ENCODE results near the gene SIL1. TPM values are rescaled to one million over a fixed set of nuclear protein-coding genes. Genes with fewer than 3 reads are reported as not detected.
"Not testable (repeated sequence)": the region's sequence is repeated elsewhere in the genome, so short reads cannot be mapped to it uniquely, and the experiment has no call there.

The SIL1 gene
- total RNA-seq, 2 donors from 2014 or later: 32.5 to 37.3 TPM

GRCh38 chr5:139076111-139076510 lies 122.1 kb downstream of the SIL1 start:
- no peak for ATAC-seq (replicated peaks in 1 of 2)
- no peak overlapping the region for H3K27ac Mint-ChIP-seq
- peaks cover 10% of the 10 kb centered on the region for H3K4me1 Mint-ChIP-seq (ENCODE audit: low read depth)
- H3K9me3 Mint-ChIP-seq: no peaks in the 10 kb centered on the region
- DNase-seq: no peak
- no peaks in the 10 kb centered on the region for H3K27me3 Mint-ChIP-seq (ENCODE audit: low read depth)
- no peak overlapping the region for H3K4me3 Mint-ChIP-seq
- no peaks in the 10 kb centered on the region for H3K36me3 Mint-ChIP-seq (ENCODE audit: insufficient read depth in 2 of 2)

GRCh38 chr5:139075066-139076050 lies 122.8 kb downstream of the SIL1 start:
- Mint-ChIP-seq H3K36me3 (ENCODE audit: insufficient read depth in 2 of 2) (no peaks in the 10 kb centered on the region), H3K27ac (no peak overlapping the region), H3K9me3 (no peaks in the 10 kb centered on the region), H3K27me3 (ENCODE audit: low read depth) (no peaks in the 10 kb centered on the region), H3K4me1 (ENCODE audit: low read depth) (peaks cover 10% of the 10 kb centered on the region), H3K4me3 (no peak overlapping the region)
- no peak for ATAC-seq (replicated peaks in 1 of 2)
- DNase-seq: no peak

- not testable (repeated sequence) for H3K36me3 Mint-ChIP-seq (ENCODE audit: insufficient read depth in 2 of 2); H3K4me1 Mint-ChIP-seq (ENCODE audit: low read depth); ATAC-seq (replicated peaks in 1 of 2); H3K4me3 Mint-ChIP-seq; H3K27me3 Mint-ChIP-seq (ENCODE audit: low read depth); H3K27ac Mint-ChIP-seq; H3K9me3 Mint-ChIP-seq; DNase-seq
Measured at GRCh38 chr5:139073956-139074355, 124.2 kb downstream of the SIL1 start.

GRCh38 chr5:139068494-139069151 lies 129.5 kb downstream of the SIL1 start:
- Mint-ChIP-seq H3K36me3 (ENCODE audit: insufficient read depth in 2 of 2) (no peaks in the 10 kb centered on the region), H3K4me3 (peak overlapping the region in 1 of 2 donors; percentile 36), H3K9me3 (no peaks in the 10 kb centered on the region), H3K27ac (peak overlapping the region; percentile 82), H3K27me3 (ENCODE audit: low read depth) (no peaks in the 10 kb centered on the region), H3K4me1 (ENCODE audit: low read depth) (peaks cover 13% of the 10 kb centered on the region)
- peak; percentile 27 to 53 for ATAC-seq (replicated peaks in 1 of 2)
- DNase-seq: no peak

GRCh38 chr5:139068060-139068459 lies 130.1 kb downstream of the SIL1 start:
- Mint-ChIP-seq H3K27me3 (ENCODE audit: low read depth) (no peaks in the 10 kb centered on the region), H3K9me3 (no peaks in the 10 kb centered on the region), H3K4me3 (peak overlapping the region in 1 of 2 donors; percentile 36), H3K27ac (peak overlapping the region; percentile 82), H3K36me3 (ENCODE audit: insufficient read depth in 2 of 2) (no peaks in the 10 kb centered on the region), H3K4me1 (ENCODE audit: low read depth) (peaks cover 13% of the 10 kb centered on the region)
- DNase-seq: no peak
- ATAC-seq (replicated peaks in 1 of 2): no peak

- Mint-ChIP-seq H3K4me3 (no peak overlapping the region), H3K27ac (no peak overlapping the region), H3K36me3 (ENCODE audit: insufficient read depth in 2 of 2) (no peaks in the 10 kb centered on the region), H3K27me3 (ENCODE audit: low read depth) (no peaks in the 10 kb centered on the region), H3K4me1 (ENCODE audit: low read depth) (peaks cover 13% of the 10 kb centered on the region), H3K9me3 (no peaks in the 10 kb centered on the region)
- no peak for ATAC-seq (replicated peaks in 1 of 2)
- DNase-seq: no peak
Measured at GRCh38 chr5:139065306-139065705, 132.9 kb downstream of the SIL1 start.

- no peaks in the 10 kb centered on the region for H3K36me3 Mint-ChIP-seq (ENCODE audit: insufficient read depth in 2 of 2)
- H3K4me3 Mint-ChIP-seq: no peak overlapping the region
- H3K4me1 Mint-ChIP-seq (ENCODE audit: low read depth): peaks cover 13% of the 10 kb centered on the region
- H3K27ac Mint-ChIP-seq: no peak overlapping the region
- DNase-seq: no peak
- no peaks in the 10 kb centered on the region for H3K9me3 Mint-ChIP-seq
- ATAC-seq (replicated peaks in 1 of 2): no peak
- no peaks in the 10 kb centered on the region for H3K27me3 Mint-ChIP-seq (ENCODE audit: low read depth)
Measured at GRCh38 chr5:139064613-139065012, 133.6 kb downstream of the SIL1 start.

GRCh38 chr5:139063664-139064054 lies 134.5 kb downstream of the SIL1 start:
- Mint-ChIP-seq H3K4me1 (ENCODE audit: low read depth) (peaks cover 10% of the 10 kb centered on the region), H3K27ac (no peak overlapping the region), H3K36me3 (ENCODE audit: insufficient read depth in 2 of 2) (no peaks in the 10 kb centered on the region), H3K9me3 (no peaks in the 10 kb centered on the region), H3K27me3 (ENCODE audit: low read depth) (no peaks in the 10 kb centered on the region), H3K4me3 (no peak overlapping the region)
- DNase-seq: no peak
- ATAC-seq (replicated peaks in 1 of 2): no peak

- no peaks in the 10 kb centered on the region for H3K36me3 Mint-ChIP-seq (ENCODE audit: insufficient read depth in 2 of 2)
- ATAC-seq (replicated peaks in 1 of 2) (no peak), DNase-seq (no peak)
- no peak overlapping the region for H3K4me3 Mint-ChIP-seq
- H3K27ac Mint-ChIP-seq: no peak overlapping the region
- H3K27me3 Mint-ChIP-seq (ENCODE audit: low read depth): no peaks in the 10 kb centered on the region
- H3K9me3 Mint-ChIP-seq: no peaks in the 10 kb centered on the region
- H3K4me1 Mint-ChIP-seq (ENCODE audit: low read depth): peaks cover 4% of the 10 kb centered on the region
Measured at GRCh38 chr5:139062910-139063663, 135.1 kb downstream of the SIL1 start.

- no peaks in the 10 kb centered on the region for H3K36me3 Mint-ChIP-seq (ENCODE audit: insufficient read depth in 2 of 2)
- no peak overlapping the region for H3K4me3 Mint-ChIP-seq
Measured at GRCh38 chr5:139061856-139062255, 136.3 kb downstream of the SIL1 start.

GRCh38 chr5:139061274-139061673 lies 136.9 kb downstream of the SIL1 start:
- H3K27me3 Mint-ChIP-seq (ENCODE audit: low read depth): no peaks in the 10 kb centered on the region
- no peaks in the 10 kb centered on the region for H3K9me3 Mint-ChIP-seq
- no peak for DNase-seq
- no peaks in the 10 kb centered on the region for H3K4me1 Mint-ChIP-seq (ENCODE audit: low read depth)
- ATAC-seq (replicated peaks in 1 of 2): no peak
- H3K27ac Mint-ChIP-seq: no peak overlapping the region
- no peaks in the 10 kb centered on the region for H3K36me3 Mint-ChIP-seq (ENCODE audit: insufficient read depth in 2 of 2)
- no peak overlapping the region for H3K4me3 Mint-ChIP-seq

More at GRCh38 chr5:139061856-139062255, 136.3 kb downstream of the SIL1 start:
- H3K4me1 Mint-ChIP-seq (ENCODE audit: low read depth): no peaks in the 10 kb centered on the region
- ATAC-seq (replicated peaks in 1 of 2) (no peak), DNase-seq (no peak)
- H3K27me3 Mint-ChIP-seq (ENCODE audit: low read depth): no peaks in the 10 kb centered on the region
- H3K9me3 Mint-ChIP-seq: no peaks in the 10 kb centered on the region
- H3K27ac Mint-ChIP-seq: no peak overlapping the region

GRCh38 chr5:139058121-139058520 lies 140.0 kb downstream of the SIL1 start:
- Mint-ChIP-seq H3K27me3 (ENCODE audit: low read depth) (no peaks in the 10 kb centered on the region), H3K9me3 (no peaks in the 10 kb centered on the region), H3K4me3 (no peak overlapping the region), H3K36me3 (ENCODE audit: insufficient read depth in 2 of 2) (no peaks in the 10 kb centered on the region), H3K27ac (no peak overlapping the region), H3K4me1 (ENCODE audit: low read depth) (no peaks in the 10 kb centered on the region)
- no peak for ATAC-seq (replicated peaks in 1 of 2)
- DNase-seq: no peak
